GM19328 (cell line): ENCODE measurements around the gene CDC42.
"Not testable (repeated sequence)": the region's sequence is repeated elsewhere in the genome, so short reads cannot be mapped to it uniquely, and the experiment has no call there.

ENCODE experiments used
- ATAC-seq: cut with Tn5 transposase; IDR thresholded peaks from one replicate; pipeline ENCODE4 v1.9.1; 2021; ENCODE audit warnings: mild to moderate bottlenecking, moderate library complexity; ENCODE audit not compliant: unreplicated experiment

The CDC42 gene

GRCh38 chr1:22052115-22053016 lies at the start of gene CDC42:
Gene CDC42, plus strand, starts transcription at chr1:22052709. Its CDS starts 25,770 bp downstream, at chr1:22078479.
- peak; percentile 88 for ATAC-seq

- ATAC-seq = not testable (repeated sequence)
These were observed 49.6 kb upstream of the CDC42 start for GRCh38 chr1:22002875-22003274.

GRCh38 chr1:22003959-22004358 lies 48.5 kb upstream of the CDC42 start:
- ATAC-seq = not testable (repeated sequence)

- not testable (repeated sequence) for ATAC-seq
These were observed 47.0 kb upstream of the CDC42 start for GRCh38 chr1:22005261-22006149.

- ATAC-seq = not testable (repeated sequence)
These were observed 45.8 kb upstream of the CDC42 start for GRCh38 chr1:22006736-22007135.

- not testable (repeated sequence) for ATAC-seq
These were observed 45.2 kb upstream of the CDC42 start for GRCh38 chr1:22007262-22007661.

GRCh38 chr1:22009566-22009965 lies 42.9 kb upstream of the CDC42 start:
- ATAC-seq = not testable (repeated sequence)

- not testable (repeated sequence) for ATAC-seq
These were observed 39.8 kb upstream of the CDC42 start for GRCh38 chr1:22012752-22013151.

GRCh38 chr1:22014575-22015206 lies 37.8 kb upstream of the CDC42 start:
- not testable (repeated sequence) for ATAC-seq

- ATAC-seq = no peak
These were observed 33.6 kb upstream of the CDC42 start for GRCh38 chr1:22018583-22019559.

- ATAC-seq = no peak
These were observed 31.4 kb upstream of the CDC42 start for GRCh38 chr1:22021061-22021460.

- peak; percentile 31 for ATAC-seq
These were observed 27.8 kb upstream of the CDC42 start for GRCh38 chr1:22024485-22025367.

- ATAC-seq = peak; percentile 67
These were observed 26.9 kb upstream of the CDC42 start for GRCh38 chr1:22025368-22026155.

GRCh38 chr1:22026924-22027289 lies 25.6 kb upstream of the CDC42 start:
- ATAC-seq = no peak

GRCh38 chr1:22030057-22030456 lies 22.5 kb upstream of the CDC42 start:
- no peak for ATAC-seq

- no peak for ATAC-seq
These were observed 22.0 kb upstream of the CDC42 start for GRCh38 chr1:22030473-22030872.

- no peak for ATAC-seq
These were observed 21.1 kb upstream of the CDC42 start for GRCh38 chr1:22031214-22031962.
